ENCODE results near the gene TAS2R14.

Gene TAS2R14, protein sequence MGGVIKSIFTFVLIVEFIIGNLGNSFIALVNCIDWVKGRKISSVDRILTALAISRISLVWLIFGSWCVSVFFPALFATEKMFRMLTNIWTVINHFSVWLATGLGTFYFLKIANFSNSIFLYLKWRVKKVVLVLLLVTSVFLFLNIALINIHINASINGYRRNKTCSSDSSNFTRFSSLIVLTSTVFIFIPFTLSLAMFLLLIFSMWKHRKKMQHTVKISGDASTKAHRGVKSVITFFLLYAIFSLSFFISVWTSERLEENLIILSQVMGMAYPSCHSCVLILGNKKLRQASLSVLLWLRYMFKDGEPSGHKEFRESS

DNA sequence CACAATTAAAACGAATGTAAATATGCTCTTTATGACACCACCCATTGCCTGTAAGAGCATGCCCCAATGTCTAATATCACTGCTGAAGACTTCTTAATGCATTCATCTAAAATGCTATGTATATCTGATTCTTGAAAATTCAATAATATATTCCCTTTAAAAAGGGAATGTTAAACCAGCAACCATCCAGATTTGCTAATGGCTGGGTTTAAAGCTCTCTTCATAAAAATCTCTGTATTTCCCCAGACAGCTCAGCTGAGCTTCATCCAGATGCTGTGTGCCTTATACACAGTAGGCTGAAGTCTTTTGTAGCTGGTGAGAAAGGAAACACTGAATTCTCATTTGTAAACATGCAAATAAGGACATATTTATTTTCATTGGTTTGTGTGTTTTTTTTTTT lies at the start of gene TAS2R14:
TSS of gene TAS2R14 (minus strand) at position 101 of the 400 bp plus-strand sequence. CDS start at position 45, 56 bp downstream.
- no peak for DNase-seq (ENCODE audit: insufficient read length, low spot score)
- no peak for FAIRE-seq
- TF ChIP-seq CTCF (IDR thresholded peaks at IDR 0.05; ENCODE audit: insufficient read depth, missing control alignments) = no peak

- DNase-seq (ENCODE audit: insufficient read length, low spot score) = no peak
- no peak for TF ChIP-seq CTCF (IDR thresholded peaks at IDR 0.05; ENCODE audit: insufficient read depth, missing control alignments)
- FAIRE-seq = no peak
These were observed 47.7 kb upstream of the TAS2R14 start, which contains the start of gene TAS2R50 for GRCh38 chr12:10986812-10987211. Gene TAS2R50 (minus strand): TSS chr12:10986912. CDS start chr12:10986860, 52 bp downstream.

DNA sequence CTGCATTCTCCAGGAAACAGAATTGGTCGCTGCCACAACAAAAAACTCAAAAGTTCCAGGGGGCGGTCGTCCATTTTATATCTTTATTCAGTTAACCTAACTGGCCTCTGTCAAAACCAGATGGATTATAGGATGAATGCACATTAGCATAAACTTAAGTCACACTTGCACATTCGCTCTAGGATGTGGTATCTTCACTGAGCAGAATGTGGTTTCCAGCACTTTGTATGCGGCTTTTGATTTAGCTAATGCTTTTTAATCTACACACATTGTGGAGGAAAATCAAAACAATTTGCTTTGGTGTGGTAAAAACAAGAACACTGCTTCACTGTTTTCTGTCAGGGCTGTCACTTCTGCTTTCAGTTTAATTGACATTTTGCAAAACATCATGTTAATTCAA lies 43.2 kb upstream of the TAS2R14 start:
- FAIRE-seq = no peak
- no peak for DNase-seq (ENCODE audit: insufficient read length, low spot score)
- TF ChIP-seq CTCF (IDR thresholded peaks at IDR 0.05; ENCODE audit: insufficient read depth, missing control alignments) = no peak

GRCh38 chr12:10974965-10975364 lies 35.9 kb upstream of the TAS2R14 start:
- TF ChIP-seq CTCF (IDR thresholded peaks at IDR 0.05; ENCODE audit: insufficient read depth, missing control alignments) = no peak
- DNase-seq (ENCODE audit: insufficient read length, low spot score) (no peak), FAIRE-seq (no peak)

DNA sequence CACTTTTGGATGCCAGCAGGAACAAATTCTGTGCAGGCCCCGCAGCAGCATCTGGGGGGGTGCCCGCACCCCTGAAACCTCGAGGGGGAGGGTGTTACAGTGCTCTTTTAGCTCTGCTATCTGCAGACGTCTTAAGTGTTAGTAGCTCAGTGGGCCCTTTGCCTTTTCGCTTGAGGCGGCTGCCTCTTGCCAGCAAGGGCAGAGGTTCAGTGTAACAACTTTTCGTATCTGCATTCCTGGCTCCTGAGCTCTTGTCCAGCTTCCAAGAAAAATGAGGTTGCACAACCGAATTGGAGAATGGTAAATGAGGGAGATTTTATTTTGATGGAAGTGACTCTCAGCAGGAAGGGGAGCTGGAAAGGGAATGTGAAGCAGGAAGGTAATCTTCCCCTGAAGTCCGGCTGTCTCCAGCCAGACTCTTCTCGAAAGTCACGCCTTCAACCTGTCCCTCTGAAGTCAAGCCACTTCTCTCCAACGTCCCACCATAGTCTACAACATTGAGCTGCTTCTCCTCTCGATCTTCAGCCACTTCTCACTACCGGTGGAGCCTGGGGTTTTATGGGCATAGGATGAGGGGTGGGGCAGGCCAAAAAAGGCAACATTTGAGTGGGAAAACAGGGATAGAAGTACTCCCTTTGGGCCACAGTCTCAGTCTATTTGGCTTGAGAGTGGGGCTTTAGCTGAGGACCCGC lies 29.8 kb upstream of the TAS2R14 start:
- DNase-seq (ENCODE audit: insufficient read length, low spot score) (no peak), FAIRE-seq (no peak)
- no peak for TF ChIP-seq CTCF (IDR thresholded peaks at IDR 0.05; ENCODE audit: insufficient read depth, missing control alignments)

DNA sequence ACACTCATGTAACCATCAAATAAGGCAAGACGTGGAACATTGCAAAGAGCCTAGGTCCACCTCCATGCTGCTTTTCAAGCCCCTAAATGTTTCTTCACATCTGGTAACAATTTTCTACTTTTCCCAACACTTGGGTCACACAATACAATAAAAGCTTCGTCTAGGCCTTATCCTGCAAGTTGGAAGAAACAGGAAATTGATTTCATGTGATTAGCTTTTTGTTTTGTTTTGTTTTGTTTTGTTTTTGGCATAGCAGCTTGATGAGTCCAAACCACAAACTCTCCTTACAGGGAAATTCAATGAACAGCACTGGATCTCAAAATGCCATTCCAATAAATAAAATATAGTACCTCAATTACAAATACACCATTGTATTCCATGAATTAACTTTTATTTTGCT lies 28.3 kb upstream of the TAS2R14 start:
- TF ChIP-seq CTCF (IDR thresholded peaks at IDR 0.05; ENCODE audit: insufficient read depth, missing control alignments) = no peak
- DNase-seq (ENCODE audit: insufficient read length, low spot score) = no peak
- FAIRE-seq = no peak

GRCh38 chr12:10966314-10966713 lies 27.3 kb upstream of the TAS2R14 start:
- DNase-seq (ENCODE audit: insufficient read length, low spot score) (no peak), FAIRE-seq (no peak)
- no peak for TF ChIP-seq CTCF (IDR thresholded peaks at IDR 0.05; ENCODE audit: insufficient read depth, missing control alignments)
